22Rv1 (cell line): ENCODE results near the gene SHANK2.

ENCODE experiments used
- H3K27ac ChIP-seq: fragments of 450-650 bp; 2 replicates; pipeline ENCODE4 v1.5.1; 2017
- CTCF ChIP-seq: fragments of 450-650 bp; IDR thresholded peaks from 2 replicates; pipeline ENCODE4 v1.5.1; 2017; ENCODE audit warnings: mild to moderate bottlenecking
- ZFX ChIP-seq: fragments of 450-650 bp; IDR thresholded peaks from 2 replicates; pipeline ENCODE4 v1.6.1; 2017; ENCODE audit warnings: antibody characterized with exemption, borderline replicate concordance

The SHANK2 gene

GRCh38 chr11:71282581-71283351 is 30.4 kb upstream of the SHANK2 start:
- TF ChIP-seq CTCF, result no peak
- H3K27ac ChIP-seq, result peak overlapping the region; percentile 88

GRCh38 chr11:71281831-71282230 is 29.5 kb upstream of the SHANK2 start:
- peak overlapping the region; percentile 88; the same call in 1 of the 2 replicates for H3K27ac ChIP-seq
- no peak for TF ChIP-seq ZFX
- no peak for TF ChIP-seq CTCF

- H3K27ac ChIP-seq, result no peak overlapping the region
- TF ChIP-seq CTCF (no peak), ZFX (no peak)
Measured at GRCh38 chr11:71281204-71281603, 28.8 kb upstream of the SHANK2 start.

GRCh38 chr11:71279916-71280645 is 27.7 kb upstream of the SHANK2 start:
- no peak overlapping the region for H3K27ac ChIP-seq
- TF ChIP-seq CTCF (no peak), ZFX (no peak)

- H3K27ac ChIP-seq, result no peak overlapping the region
- no peak for TF ChIP-seq ZFX
- TF ChIP-seq CTCF, result no peak
Measured at GRCh38 chr11:71272161-71272560, 19.8 kb upstream of the SHANK2 start.

- H3K27ac ChIP-seq, result no peak overlapping the region
- TF ChIP-seq CTCF, result no peak
- no peak for TF ChIP-seq ZFX
Measured at GRCh38 chr11:71269603-71270511, 17.5 kb upstream of the SHANK2 start.
